ENCODE results near the gene SLC66A3.

Gene SLC66A3

GRCh38 chr2:11220445-11220844 lies 65.2 kb downstream of the SLC66A3 start:
- no peak for DNase-seq

GRCh38 chr2:11222845-11223244 lies 67.6 kb downstream of the SLC66A3 start:
- DNase-seq, result no peak

- no peak for DNase-seq
Observed at GRCh38 chr2:11224887-11225286, 69.6 kb downstream of the SLC66A3 start.

DNA sequence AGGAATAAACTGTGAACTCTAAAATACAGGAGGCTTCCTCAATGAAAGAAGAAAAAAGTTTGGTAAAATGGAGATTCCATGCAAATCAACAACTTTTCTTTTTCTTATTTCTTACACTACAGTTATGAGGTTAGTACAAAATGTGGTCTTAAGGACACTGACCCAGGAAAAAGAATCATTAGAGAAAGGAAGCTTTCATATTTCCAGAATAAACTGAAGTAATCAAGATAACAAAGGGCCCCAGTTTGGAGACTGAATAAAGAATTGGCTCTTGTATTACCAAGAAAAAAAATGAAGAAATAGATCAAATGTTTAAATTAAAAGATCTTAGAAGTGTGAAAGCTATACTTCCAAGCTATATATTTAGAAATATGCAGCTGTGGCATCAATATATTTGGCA lies 72.3 kb downstream of the SLC66A3 start:
- no peak for DNase-seq
